Measurements from ENCODE around the gene GTSE1.

DNA sequence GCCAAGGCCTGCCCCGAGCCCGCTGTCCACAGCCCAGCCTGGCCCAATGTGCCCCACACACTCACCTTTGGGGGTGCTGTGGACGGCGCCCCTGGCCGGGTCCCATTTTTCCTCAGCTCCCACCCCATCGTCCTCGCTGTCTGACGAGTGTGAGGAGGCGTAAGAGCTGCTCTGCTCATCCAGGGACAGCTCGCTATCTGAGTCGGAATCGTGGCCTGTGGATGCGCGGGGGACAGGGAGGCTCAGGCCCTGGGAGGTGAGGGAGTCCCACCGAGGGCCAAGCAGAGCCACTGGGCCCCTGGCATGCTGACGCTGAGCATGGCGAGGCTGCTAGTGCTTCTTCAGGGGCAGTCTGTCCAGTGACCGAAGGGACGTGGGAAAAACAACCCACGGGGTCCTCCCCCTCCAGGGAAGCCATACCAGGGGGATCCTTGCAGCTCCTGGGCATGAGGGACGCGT lies 68.5 kb downstream of the GTSE1 start:
- TF ChIP-seq CTCF (conservative IDR thresholded peaks at IDR 0.05) = no peak
- no peak for TF ChIP-seq EZH2 (IDR thresholded peaks at IDR 0.05; ENCODE audit: low read depth)
